GM18858 (cell line): ENCODE measurements around the gene MYCBP2.
"Not testable (repeated sequence)": the region's sequence is repeated elsewhere in the genome, so short reads cannot be mapped to it uniquely, and the experiment has no call there.

ENCODE experiments used
- ATAC-seq: cut with Tn5 transposase; IDR thresholded peaks from one replicate; pipeline ENCODE4 v1.9.1; 2021; ENCODE audit not compliant: unreplicated experiment

Gene MYCBP2

GRCh38 chr13:77222000-77222690, 104.7 kb downstream of the MYCBP2 start:
- no peak for ATAC-seq

DNA sequence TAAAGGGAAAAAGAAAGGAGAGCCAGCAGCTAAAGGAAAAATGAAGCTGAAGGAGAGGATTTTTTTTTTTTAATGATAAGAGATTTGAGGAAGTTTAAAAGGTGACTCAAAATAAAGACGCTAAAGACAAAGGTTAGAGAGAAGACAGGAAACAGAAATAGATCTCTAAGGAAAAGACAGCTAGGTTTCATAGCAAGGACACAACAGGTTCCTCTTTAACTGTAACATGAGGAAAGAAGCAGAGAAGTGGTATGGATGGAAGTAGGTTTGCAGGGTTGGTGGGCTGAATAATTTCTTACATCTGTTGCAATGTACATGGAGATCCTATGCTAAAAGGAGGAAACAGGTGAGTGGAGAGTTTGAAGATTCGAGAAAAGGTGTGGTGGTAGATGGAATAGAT, 107.5 kb downstream of the MYCBP2 start:
- no peak for ATAC-seq

DNA sequence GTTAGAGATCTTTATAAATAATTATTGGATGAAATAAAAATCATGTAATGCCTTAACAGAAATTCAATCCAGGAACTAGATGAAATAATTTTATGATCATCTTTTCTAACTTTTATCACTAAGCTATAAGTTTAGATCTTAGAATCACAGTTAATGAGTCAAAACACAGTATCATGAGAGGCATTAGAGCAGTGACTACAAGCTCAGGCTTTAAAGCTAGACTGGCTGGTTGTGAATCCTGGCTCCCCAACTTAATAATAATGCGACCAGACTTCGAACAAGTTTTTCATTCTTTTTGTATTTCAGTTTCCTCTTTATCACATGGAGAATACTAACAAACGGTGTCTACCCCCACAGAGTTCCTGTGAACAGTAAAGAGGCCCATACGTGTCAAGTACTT, 108.6 kb downstream of the MYCBP2 start:
- no peak for ATAC-seq

GRCh38 chr13:77215543-77215942, 111.4 kb downstream of the MYCBP2 start:
- no peak for ATAC-seq

DNA sequence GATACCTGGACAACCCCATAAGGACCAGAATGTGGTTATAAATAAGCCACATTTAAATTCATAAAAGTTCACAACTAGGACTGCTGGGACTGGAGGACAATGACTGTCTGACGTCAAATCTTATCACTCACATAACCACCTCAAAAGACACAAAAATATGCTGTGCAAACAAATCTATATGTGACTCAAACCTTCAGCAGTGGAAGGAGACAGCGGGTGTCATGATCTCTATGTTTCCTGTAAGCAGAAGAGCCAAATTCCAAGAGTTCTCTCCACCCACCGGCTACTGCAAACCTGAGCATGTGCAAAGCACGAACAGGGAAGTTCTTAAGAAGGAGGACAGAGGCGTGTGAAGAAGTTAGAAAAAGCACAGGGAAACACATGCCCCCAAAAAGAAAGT, 113.2 kb downstream of the MYCBP2 start:
- ATAC-seq: no peak

- no peak for ATAC-seq
Measured at GRCh38 chr13:77207943-77208342, 119.0 kb downstream of the MYCBP2 start.

DNA sequence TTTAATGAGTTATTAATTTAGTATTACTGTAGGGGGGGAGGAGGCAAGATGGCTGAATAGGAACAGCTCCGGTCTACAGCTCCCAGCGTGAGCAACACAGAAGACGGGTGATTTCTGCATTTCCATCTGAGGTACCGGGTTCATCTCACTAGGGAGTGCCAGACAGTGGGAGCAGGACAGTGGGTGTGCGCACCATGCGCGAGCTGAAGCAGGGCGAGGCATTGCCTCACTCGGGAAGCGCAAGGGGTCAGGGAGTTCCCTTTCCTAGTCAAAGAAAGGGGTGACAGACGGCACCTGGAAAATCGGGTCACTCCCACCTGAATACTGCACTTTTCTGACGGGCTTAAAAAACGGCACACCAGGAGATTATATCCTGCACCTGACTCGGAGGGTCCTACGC, 127.9 kb downstream of the MYCBP2 start:
- ATAC-seq: not testable (repeated sequence)

- no peak for ATAC-seq
Measured at GRCh38 chr13:77196052-77196618, 130.8 kb downstream of the MYCBP2 start.

DNA sequence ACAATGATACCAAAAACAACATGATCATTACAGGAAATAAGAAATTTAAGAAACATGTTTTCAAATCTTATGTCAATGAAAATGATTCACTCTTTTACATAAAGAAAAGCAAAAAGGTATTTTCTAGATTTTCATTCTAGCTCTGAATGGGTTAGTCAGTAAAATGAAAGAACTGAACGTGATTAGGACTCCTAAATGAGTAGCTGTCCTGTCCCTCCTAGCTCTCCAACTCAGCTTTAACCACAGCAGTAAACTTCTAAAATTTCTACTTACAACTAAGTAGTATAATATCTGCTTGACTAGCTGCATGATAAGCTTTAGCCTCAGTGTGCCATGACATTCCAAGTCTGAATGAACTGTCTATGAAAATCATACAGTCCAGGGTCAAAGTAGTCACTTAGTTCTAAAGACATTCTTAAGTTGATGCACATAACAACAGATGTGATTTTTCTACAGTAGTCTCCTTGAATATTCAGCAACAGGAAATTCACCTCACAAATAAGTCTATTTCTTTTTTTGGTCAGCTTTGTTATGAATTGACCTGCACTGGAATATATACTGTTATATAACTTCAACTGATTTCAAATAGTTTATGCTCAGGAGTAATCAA, 136.4 kb downstream of the MYCBP2 start:
- ATAC-seq: no peak

- no peak for ATAC-seq
Measured at GRCh38 chr13:77185721-77186120, 141.2 kb downstream of the MYCBP2 start.

GRCh38 chr13:77184455-77184854, 142.4 kb downstream of the MYCBP2 start:
- peak; percentile 97 for ATAC-seq

DNA sequence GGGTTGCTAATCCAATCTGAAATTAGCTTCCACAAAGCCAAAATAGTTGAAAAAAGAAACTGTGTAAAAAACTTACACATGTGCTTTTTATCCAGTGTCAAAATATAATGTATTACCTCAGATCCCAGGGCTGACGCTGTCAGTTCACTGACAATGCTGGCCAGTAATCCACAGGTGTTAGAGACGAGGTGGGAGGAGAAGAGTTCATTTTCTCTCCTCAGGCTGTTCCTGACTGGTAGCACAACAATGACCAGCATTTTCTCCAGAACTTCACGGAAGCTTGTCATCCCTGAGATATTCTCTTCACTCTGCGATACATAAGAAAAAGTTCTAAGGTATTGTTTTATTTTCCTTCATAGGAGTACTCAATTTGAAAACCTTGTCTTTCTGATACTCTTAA, 146.9 kb downstream of the MYCBP2 start:
- ATAC-seq: no peak

DNA sequence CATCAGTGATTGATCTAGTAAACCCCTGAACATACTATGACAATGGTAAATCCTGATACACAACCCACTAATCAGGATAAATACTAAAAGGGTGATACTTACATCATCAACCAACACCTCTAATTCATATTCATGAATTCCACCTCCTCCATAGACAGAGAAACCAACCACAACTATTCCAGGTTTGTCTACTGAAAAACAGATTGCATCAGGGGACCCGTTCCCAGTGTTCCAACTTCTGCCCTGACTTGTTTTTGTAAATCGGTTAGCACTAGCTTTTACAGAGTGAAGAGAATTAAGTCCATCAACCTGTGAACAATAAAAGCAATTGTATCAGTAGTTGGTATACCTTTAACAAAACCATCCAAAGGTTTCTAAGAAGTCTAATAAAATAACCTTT, 149.2 kb downstream of the MYCBP2 start:
- ATAC-seq: no peak

DNA sequence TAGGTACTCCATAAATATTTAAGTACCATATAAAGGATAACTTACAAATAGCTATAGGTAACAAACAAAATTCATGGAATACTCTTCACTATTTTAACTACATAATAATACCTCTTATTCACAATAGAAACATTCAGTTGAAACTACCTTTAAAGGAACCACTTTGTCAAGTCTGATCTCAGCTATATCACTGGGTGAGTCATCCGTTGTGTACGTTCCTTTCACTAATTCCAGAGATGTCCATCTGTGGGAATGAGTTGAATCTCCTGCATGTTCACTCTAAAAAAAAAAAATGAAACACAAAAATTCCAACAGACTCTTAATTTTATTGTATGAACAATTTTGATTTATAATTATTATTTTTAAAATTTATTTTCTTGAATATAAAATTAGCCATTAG, 150.5 kb downstream of the MYCBP2 start:
- ATAC-seq: no peak

DNA sequence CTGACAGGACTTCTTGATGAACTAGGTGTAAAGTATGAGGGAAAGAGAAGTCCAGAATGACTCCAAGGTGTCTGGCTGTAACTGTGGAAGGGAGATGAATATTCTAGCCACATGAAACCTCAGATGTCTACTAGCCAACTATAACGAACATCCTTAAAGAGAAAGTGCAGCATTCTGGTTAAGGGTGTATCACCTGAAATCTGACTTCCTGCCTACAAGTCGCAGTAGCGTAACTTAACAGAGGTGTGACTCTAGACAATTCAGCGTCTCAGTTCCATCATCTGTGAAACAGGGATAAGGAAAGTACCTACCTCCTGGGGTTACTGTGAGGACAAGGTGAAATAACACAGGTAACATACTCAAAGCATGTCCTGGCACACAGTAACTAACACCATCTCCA, 154.2 kb downstream of the MYCBP2 start:
- no peak for ATAC-seq

- no peak for ATAC-seq
Measured at GRCh38 chr13:77171451-77171850, 155.4 kb downstream of the MYCBP2 start.

GRCh38 chr13:77168237-77168636, 158.7 kb downstream of the MYCBP2 start:
- ATAC-seq: no peak

GRCh38 chr13:77150651-77151050, 176.2 kb downstream of the MYCBP2 start:
- no peak for ATAC-seq

DNA sequence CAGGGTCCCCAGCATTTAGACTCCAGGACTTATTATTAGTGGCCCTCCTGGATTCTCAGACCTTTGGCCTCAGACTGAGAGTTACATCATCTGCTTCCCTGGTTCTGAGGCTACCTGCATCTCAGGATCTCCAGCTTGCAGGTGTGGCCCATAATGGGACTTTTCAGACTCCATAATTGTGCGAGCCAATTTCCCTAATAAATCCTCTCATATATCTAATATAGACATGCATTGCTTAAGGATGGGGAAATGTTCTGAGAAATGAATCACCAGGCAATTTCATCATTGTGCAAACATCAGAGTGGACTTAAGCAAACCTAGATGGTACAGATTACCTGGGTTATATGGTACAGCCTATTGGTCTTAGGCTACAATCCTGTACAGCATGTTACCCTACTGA, 183.5 kb downstream of the MYCBP2 start:
- ATAC-seq: no peak

GRCh38 chr13:77139306-77139705, 187.6 kb downstream of the MYCBP2 start:
- ATAC-seq: no peak

GRCh38 chr13:77138813-77139212, 188.1 kb downstream of the MYCBP2 start:
- ATAC-seq: no peak

DNA sequence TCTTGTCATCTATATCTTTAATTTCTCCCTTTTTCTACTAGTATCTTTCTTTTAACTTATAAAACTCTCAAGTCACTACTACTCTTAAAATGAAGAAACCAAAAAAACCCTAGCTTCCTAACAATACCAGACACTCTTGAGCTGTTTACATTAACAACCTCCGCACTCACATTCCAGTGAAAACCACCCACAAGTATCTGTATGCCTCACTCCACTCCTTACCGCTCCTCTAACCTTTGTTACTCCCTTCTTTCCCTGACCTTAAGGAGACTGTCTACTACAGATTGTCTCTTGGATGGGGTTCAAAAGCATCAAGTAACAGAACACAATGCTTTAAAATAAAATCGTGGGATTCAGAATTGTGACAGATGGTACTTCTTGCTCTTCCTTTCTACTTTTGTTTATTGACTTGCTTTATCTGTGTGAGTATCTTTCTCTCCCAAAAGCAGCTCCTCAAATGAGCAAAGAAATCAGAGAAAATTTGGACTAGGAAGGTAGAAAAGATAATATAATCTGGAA, 189.9 kb downstream of the MYCBP2 start:
- ATAC-seq: no peak
